NCI-H2081 treated with DMSO at 0.1 percent for 48 hours (cell line): Measurements from ENCODE around the gene UPK3A.
"Not testable (repeated sequence)": the region's sequence is repeated elsewhere in the genome, so short reads cannot be mapped to it uniquely, and the experiment has no call there.

Experiments used
- DNase-seq: peaks from one replicate; lab custom pipeline; 2025; lab: John Stamatoyannopoulos, UW

Gene UPK3A

DNA sequence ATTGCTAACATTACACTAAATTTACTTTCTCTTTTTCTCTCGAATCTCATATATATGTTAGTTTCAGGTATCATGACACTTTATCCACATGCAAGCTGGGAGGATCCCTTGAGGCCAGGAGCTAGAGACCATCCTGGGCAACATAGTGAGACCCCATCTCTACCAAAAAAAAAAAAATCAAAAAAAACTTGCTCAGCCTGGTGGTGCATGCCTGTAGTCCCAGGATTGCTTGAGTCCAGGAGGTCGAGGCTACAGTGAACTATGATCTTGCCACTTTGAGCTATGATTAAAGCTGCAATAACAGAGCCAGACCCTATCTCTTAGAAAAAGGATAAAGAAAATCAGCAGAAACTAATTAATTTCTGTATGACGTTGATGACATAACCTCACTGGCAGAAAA lies 3.7 kb upstream of the UPK3A start:
- DNase-seq, result no peak

DNA sequence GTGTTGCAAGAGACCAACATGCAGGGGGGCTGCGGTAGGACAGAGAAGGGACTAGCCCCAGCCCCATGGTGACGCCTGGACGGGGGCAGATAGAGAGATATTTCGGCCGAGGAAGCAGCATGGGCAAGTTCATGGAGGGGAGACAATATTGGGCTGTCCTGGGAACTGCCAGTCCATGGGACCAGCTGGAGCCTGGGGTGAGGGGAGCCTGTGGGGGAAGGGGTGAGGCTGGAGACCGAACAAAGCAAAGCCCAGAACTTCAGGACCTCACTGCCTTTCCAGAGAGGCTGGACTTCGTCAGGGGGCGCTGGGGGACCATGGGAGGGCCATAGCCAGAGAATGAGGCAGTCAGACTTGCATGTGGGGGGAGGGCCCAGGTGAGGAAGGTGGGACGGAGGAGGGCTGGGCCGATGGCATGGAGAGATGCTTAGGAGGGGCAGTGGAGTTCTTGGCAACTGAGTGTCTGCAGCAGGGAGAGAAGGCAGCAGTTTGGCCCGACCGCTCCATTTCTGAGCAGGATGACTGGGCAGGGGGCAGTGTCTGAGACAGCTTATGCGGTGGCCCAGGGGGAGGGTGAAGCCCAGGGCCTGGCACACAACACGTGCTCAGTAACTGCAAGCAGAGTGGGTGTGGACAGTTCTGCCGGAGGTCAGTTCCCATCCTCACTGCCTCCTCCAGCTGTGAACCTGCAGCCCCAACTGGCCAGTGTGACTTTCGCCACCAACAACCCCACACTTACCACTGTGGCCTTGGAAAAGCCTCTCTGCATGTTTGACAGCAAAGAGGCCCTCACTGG lies 712 bp downstream of the UPK3A start:
- no peak for DNase-seq

DNA sequence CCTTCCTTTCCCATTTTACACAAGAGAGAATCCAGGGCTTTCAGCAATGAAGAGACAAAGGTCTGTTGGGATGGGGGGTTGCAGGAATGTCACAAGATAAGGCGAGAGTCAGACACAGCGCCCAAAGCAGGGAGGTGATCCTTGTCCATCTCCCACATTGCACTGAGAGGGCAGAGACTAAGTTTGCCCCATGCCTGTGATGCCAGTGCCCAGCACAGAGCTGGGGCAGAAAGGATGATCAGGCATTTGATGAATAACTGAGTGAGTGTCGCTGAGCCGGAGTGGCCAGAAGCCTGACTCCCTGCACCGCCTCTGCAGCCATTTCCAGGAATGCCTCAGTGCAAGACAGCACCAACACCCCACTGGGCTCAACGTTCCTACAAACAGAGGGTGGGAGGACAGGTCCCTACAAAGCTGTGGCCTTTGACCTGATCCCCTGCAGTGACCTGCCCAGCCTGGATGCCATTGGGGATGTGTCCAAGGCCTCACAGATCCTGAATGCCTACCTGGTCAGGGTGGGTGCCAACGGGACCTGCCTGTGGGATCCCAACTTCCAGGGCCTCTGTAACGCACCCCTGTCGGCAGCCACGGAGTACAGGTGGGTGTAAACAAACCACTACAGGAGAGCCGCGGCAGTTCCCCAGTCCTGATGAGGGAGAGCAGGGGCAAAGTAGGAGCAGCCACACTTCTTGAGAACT lies 2.3 kb downstream of the UPK3A start:
- no peak for DNase-seq

DNA sequence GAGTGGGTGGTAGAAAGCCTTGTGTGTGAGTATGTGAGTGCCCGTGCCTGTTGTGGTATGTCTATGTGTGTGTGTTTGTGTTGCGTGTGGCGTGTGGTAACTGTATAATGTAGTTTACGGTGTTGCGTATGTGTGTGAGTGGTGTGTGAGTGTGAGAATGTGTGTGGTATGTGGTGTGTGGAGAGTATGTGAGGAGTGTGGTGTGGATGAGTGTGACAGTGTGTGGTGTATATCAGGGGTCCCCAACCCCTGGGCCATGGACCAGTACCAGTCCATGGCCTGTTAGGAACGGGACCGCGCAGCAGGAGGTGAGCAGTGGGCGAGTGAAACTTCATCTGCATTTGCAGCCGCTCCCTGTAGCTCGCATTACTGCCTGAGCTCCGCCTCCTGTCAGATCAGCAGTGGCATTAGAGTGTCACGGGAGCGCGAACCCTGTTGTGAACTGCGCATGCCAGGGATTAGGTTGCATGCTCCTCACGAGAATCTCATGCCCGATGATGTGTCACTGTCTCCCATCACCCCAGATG lies 5.7 kb downstream of the UPK3A start:
- DNase-seq, result no peak

DNA sequence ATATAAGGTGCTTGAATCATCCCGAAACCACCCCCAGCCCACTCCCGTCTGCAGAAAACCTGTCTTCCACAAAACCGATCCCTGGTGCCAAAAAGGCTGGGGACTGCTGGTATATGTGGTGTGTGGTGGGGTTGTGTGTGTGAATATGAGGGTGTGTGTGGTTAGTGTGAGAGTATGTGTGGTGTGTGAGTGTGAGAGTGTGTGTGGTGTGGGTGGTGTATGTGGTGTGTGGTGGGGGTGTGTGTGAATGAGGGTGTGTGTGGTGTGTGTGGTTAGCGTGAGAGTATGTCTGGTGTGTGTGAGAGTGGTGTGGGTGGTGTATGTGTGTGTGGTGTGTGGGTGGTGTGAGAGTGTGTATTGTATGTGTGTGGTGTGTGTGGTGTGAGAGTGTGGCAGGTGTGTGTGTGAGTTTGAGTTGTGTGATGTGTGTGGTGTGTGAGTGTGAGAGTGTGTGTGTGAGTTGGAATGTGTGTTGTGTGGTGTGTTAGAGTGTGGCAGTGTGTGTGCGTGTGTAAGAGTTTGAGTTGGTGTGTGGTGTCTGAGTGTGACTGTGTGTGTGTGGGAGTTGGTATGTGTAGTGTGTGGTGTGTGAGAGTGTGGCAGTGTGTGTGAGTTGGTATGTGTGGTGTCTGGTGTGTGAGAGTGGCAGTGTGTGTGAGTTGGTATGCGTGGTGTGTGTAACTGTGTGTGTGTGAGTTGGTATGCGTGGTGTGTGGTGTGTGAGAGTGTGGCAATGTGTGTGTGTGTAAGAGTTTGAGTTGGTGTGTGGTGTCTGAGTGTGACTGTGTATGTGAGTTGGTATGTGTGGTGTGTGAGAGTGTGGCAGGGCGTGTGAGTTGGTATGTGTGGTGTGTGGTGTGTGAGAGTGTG lies 6.5 kb downstream of the UPK3A start:
- DNase-seq, result no peak

DNA sequence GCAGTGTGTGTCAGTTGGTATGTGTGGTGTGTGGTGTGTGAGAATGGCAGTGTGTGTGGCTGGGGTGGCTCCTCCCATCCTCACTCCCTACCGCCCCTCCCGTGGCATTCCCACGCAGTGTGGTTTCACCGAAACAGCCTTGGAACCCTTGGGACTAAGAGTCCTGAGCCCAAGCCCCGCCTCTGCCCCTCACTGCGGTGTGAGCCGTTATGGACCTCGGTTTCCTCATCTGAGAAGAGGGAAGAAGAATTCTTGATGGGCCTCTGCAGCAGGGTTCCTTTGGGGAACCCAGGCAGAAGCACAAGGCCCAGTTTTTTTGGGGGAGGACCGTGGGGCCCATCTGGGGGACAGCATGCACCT lies 7.2 kb downstream of the UPK3A start:
- no peak for DNase-seq

DNA sequence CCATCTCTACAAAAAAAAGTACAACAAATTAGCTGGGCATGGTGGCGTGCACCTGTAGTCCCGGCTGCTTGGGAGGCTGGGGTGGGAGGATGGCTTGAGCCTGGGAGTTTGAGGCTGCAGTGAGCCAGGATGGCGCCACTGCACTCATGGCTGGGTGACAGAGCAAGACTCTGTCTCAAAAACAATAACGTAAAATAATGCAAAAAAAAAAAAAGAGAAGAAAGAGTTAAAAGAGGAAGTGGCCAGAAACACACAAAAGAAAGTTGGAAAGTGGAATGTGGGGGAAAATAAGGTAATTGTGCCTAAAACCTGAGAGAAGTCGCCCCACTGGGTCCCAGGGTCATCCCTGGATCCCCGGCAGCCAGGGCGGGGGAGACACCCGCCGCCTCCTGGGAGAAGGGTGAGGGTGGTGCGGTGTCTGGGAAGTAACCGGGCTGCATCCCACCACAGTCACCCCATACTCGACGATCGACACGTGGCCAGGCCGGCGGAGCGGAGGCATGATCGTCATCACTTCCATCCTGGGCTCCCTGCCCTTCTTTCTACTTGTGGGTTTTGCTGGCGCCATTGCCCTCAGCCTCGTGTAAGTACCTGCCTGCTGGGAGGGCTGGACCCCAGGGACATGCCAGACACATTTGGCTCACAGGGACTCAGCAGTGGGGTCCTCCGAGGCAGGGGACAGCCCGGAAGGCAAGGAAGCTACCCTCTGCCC lies 8.1 kb downstream of the UPK3A start:
- DNase-seq, result no peak

DNA sequence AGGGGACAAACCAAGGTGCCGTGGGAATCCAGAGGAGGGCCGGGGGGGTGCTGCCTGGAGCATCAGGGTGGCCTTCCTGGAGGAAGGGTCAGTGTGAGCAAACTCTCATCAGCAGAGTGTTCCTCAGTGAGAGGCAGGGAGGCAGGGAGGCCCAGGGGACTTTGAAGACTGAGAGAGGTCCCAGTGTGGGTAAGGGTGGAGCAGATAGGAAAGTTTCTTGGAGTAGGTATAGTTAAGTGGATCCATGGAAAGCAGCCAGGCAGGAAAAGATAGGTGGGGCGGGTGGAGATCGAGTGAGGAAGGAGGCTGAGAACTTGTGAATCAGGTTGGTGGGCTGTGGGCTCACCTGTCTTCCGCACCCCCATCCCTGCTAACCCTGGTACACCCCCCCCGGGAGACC lies 9.3 kb downstream of the UPK3A start:
- no peak for DNase-seq

DNA sequence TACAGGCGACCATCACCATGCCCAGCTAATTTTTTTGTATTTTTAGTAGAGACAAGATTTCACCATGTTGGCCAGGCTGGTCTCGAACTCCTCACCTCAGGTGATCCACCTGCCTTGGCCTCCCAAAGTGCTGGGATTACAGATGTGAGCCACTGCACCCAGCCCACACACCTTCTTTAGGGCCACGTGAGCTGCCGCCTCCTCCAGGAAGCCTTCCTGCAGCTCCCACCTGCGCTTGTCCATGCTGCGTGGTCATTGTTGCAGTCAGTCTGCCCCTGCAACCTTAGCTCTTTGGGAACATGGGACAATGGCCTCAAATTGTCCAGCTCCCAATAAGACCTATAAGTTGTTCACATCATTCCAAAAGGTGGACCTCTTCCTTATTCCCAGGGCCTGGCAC lies 10.3 kb downstream of the UPK3A start:
- DNase-seq, result not testable (repeated sequence)

DNA sequence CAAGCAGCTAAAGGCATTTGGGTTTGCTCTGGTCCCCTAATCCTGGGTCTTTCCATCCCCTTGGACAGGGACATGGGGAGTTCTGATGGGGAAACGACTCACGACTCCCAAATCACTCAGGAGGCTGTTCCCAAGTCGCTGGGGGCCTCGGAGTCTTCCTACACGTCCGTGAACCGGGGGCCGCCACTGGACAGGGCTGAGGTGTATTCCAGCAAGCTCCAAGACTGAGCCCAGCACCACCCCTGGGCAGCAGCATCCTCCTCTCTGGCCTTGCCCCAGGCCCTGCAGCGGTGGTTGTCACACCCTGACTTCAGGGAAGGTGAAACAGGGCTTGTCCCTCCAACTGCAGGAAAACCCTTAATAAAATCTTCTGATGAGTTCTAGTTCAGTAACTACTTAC lies 10.7 kb downstream of the UPK3A start:
- no peak for DNase-seq

DNA sequence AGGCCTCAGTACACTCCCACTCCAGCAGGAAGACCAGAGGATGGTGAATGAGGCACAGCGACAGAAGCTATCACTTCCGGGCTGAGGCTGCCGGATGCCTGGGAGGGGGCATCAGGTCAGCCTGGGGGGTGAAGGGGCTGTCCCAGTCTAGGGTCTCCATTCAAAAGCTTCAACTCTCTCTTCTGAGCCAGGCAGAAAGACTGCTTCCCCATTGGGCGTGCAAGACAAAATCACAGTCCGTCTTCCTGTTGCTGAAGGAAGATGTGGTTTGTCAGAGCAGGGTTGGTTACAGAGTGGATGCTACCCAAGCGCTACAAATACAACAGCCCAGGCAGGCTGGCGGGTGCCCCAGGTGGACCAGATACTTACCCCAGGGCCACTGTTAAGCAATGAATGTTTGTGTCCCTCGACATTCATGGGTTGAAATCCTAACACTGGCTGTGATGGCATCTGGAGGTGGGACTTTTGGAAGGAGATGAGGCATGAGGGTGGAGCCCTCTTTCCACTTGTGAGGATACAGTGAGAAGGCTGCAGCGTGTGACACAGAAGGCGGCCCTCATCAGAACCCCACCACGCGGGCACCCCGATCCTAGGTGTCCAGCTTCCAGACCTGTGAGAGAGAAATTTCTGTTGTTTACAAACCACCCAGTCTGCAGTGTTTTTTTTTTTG lies 12.0 kb downstream of the UPK3A start:
- DNase-seq, result no peak

DNA sequence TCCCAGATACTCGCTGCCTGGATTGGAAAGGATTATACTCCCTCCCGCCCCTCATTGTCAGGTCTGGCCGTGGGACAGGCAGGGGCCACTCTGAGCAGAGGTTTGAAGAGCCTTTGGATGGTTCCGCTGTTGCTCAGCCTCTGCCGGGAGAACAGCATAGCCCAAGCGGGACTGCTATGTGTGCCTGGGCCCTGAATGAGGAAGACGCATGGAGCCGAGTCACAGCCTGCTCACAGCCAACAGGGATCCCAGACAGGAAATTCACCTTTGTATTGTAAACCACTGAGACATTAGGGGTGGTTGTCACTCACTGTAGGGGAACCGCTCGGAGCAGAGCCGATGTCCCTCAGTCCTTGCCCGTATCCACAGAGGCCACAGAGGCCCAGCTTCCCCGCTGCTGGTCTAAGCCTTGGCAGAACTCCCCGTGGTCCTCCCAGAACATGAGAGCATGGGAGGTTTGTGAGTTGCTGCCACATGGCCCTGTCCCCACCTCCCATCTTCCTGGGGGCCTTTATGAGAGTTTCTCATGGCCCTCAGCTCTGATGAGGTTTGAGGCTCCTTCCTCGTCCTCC lies 14.3 kb downstream of the UPK3A start:
- DNase-seq, result no peak

DNA sequence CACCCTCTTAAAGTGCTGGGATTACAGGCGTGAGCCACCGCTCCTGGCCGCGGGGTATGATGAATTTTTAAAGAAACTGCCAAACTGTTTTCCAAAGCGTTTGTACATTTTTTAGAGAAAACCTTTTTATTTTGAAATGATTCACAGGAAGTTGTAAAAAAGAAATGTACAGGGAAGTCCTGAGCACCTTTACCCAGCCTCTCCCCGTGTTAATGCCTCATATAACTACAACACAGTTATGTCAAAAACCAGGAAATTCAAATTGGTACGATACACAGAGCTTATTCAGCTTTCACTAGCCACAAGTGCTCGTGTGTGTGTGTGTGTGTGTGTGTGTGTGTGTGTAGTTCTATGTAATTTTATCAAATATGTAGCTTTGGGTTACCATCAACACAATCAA lies 18.0 kb downstream of the UPK3A start:
- no peak for DNase-seq

DNA sequence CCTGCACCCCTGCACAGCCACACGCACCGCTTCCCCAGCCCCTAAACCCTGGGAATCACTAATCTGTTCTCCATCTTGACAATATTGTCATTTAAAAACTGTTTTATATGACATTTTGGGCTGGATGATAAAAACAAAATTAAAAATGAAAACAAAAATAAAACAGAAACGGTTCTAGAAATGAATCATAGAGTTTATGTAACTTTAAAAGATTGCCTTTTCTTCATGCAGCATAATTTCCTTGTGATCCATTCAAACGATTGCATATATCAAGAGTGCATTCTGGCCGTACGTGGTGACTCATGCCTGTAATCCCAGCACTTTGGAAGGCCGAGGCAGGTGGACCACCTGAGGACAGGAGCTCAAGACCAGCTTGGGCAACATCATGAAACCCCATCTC lies 18.4 kb downstream of the UPK3A start:
- no peak for DNase-seq

DNA sequence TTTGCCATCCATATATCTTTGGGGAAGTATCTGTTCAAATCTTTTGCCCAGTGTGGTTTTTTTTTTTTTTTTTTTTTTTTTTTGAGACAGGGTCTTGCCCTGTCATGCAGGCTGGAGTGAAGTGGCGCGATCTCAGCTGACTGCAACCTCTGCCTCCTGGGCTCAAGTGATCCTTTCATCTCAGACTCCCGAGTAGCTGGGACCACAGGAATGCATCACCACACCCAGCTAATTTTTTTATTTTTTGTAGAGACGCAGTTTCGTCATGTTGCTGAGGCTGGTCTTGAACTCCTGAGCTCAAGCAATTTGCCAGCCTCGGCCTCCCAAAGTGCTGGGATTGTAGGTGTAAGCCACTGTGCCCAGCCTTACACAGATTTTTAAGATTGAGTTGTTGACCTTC lies 20.2 kb downstream of the UPK3A start:
- DNase-seq, result no peak

DNA sequence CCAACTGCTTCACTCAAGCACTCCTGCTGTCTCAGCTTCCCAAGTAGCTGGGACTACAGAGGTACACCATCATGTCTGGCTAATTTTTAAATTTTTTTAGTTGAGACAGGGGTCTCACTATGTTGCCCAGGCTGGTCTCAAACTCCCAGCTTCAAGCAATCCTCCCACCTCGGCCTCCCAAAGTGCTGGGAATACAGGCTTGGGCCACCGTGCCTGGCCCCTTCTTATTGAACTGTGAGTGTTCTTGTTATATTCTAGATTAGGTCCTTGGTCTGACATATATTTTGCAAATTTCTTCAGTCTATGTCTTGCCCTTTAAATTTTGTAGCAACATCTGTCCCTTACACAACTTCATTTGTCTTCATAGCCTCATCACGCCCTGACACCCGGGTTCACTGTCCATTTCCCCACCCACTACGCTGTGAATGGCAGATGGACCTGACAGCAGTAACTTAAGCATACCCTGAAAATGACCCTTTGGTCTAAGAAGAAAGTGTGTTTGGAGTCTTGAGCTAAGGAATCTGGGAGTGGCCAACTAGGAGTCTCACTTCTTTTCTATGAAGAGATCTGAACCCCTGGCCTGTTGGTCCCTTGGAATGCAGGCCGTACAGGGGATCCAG lies 20.8 kb downstream of the UPK3A start:
- no peak for DNase-seq

DNA sequence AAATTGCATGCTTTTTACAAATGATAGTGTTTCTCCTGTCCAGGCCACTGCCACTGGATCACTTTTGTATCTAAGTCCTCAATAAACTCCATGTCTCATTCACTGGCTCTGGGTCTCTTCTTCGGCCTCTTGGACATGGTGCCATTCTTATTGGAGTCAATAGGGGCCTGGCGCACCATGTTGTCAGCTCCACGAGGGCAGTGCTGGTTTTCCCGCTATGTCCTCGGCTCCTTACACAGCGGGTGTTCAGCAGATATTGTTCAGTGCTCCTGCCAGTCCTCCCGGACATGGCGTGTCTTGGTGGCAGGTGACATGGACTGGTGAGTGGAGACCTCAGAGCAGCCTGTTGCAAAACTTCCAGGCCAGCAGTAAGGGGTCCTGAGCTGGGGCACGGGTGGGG lies 21.4 kb downstream of the UPK3A start:
- no peak for DNase-seq

DNA sequence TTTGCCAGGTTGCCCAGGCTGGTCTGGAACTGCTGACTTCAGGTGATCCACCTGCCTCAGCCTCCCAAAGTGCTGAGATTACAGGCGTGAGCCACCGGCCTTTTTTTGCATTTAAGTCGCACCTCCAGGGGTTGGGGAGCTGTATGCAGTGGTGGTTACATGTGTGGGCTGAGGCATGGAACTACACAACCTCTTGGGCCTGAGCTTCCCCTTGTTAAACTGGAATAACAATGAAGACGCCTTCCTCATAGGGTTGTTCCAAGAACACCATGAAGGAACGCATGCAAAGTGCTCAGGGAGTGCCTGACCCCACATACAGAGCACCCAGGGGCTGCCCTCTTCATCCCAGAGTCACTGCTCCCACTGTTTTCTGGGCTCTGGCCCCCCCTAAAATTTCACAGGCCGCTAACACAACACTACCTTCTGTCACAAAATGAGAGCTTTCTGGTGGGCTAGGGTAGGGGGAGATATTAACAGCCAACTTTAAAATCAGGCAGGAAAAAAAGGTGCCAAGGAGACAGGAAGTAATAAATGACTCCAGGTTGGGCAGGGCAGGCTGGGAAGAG lies 23.7 kb downstream of the UPK3A start:
- DNase-seq, result no peak

DNA sequence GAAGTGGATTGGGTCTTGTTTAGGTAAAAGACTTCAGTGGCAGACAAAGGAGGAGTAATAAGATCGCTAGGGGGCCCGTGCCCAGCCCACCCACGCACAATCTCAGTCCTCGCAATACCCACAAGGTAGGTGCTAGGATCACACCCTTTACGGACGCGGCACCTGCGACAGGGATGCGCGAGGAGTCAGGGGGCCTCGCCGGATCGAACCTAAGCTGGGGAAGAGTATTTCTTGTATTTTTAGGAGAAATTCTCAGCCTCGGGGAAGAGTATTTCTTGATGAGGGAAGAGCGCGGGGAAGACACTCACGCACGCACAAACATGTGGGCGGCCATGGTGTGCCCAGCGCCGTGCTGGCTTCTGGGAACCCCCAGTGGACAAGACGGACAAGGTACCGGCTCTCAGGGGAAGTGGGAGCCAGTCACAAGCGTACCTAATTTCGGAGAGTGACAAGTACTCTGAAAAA lies 24.2 kb downstream of the UPK3A start:
- no peak for DNase-seq
